OCI-LY7 (cell line): ENCODE data around the gene OR4F3. TPM values are rescaled to one million over a fixed set of nuclear protein-coding genes. Genes with fewer than 3 reads are reported as not detected.
"Not testable (repeated sequence)": the region's sequence is repeated elsewhere in the genome, so short reads cannot be mapped to it uniquely, and the experiment has no call there.

Experiments
- Bru-seq: library from RNA; stranded (reverse); fragments of 400-500 nt; gene quantifications from one replicate; lab custom pipeline; 2021; lab: Mats Ljungman, UMichigan
- BruChase-seq, 2 experiments: library from RNA; stranded (reverse); fragments of 400-500 nt; gene quantifications; one replicate each; lab custom pipeline; 2021; lab: Mats Ljungman, UMichigan
- BruUV-seq: library from RNA; stranded (reverse); fragments of 400-500 nt; replicated peaks from 2 replicates; lab custom pipeline; 2021; lab: Mats Ljungman, UMichigan
- CTCF ChIA-PET: fragments of 300-600 bp; sonication (Branson Sonifier 250); formaldehyde crosslinking; loops from one replicate; lab custom pipeline; 2022; ENCODE audit warnings: antibody characterized with exemption; ENCODE audit not compliant: unreplicated experiment; lab: Charles Lee
- POLR2A ChIA-PET: fragments of 300-600 bp; sonication (Branson Sonifier 250); formaldehyde crosslinking; loops from one replicate; lab custom pipeline; 2022; ENCODE audit warnings: antibody characterized with exemption; lab: Charles Lee
- DNase-seq: peaks from one replicate; pipeline ENCODE4 v3.0.0-alpha.2; 2015; ENCODE audit warnings: low spot score
- H2AFZ ChIP-seq: fragments of 200-600 bp; sonication (generic), shearing (Covaris generic); 2 replicates; pipeline ENCODE4 v1.6.1; 2014; ENCODE audit warnings: mild to moderate bottlenecking, antibody characterized with exemption, low read length, moderate library complexity
- H3K27ac ChIP-seq: fragments of 200-600 bp; sonication (generic); 2 replicates; pipeline ENCODE4 v1.5.1; 2014; ENCODE audit warnings: mixed run types, low read depth, mild to moderate bottlenecking, moderate library complexity, low read length, inconsistent platforms; ENCODE audit not compliant: poor library complexity, severe bottlenecking
- H3K36me3 ChIP-seq: fragments of 200-600 bp; sonication (generic); 2 replicates; pipeline ENCODE4 v1.6.1; 2014; ENCODE audit warnings: mild to moderate bottlenecking, antibody characterized with exemption, low read length, moderate library complexity, mixed read lengths; ENCODE audit not compliant: insufficient read depth
- H3K4me1 ChIP-seq: fragments of 200-600 bp; sonication (generic); 2 replicates; pipeline ENCODE4 v1.5.1; 2014; ENCODE audit warnings: mild to moderate bottlenecking, low read length; ENCODE audit not compliant: insufficient read depth, poor library complexity, severe bottlenecking
- H3K4me2 ChIP-seq: fragments of 200-600 bp; sonication (generic); 2 replicates; pipeline ENCODE4 v1.6.1; 2014; ENCODE audit warnings: mild to moderate bottlenecking, low read length
- H3K4me3 ChIP-seq: fragments of 200-600 bp; sonication (generic); 2 replicates; pipeline ENCODE4 v1.5.1; 2014; ENCODE audit warnings: mild to moderate bottlenecking, low read depth, low read length; ENCODE audit not compliant: poor library complexity, severe bottlenecking
- H3K79me2 ChIP-seq: fragments of 200-600 bp; sonication (generic); 2 replicates; pipeline ENCODE4 v1.6.1; 2016; ENCODE audit warnings: low read depth, mild to moderate bottlenecking, low read length, moderate library complexity, mixed read lengths; ENCODE audit not compliant: insufficient read depth
- H3K9me2 ChIP-seq: fragments of 200-600 bp; sonication (generic); 2 replicates; pipeline ENCODE4 v1.6.1; 2016; ENCODE audit warnings: mild to moderate bottlenecking, low read length, mixed read lengths; ENCODE audit not compliant: insufficient read depth
- H3K9me3 ChIP-seq: fragments of 200-600 bp; sonication (generic); 2 replicates; pipeline ENCODE4 v1.6.1; 2014; ENCODE audit warnings: mild to moderate bottlenecking, mixed run types, low read length, mixed read lengths
- H4K20me1 ChIP-seq: fragments of 200-600 bp; sonication (generic); 2 replicates; pipeline ENCODE4 v1.6.1; 2014; ENCODE audit warnings: mild to moderate bottlenecking, antibody characterized with exemption, low read length, moderate library complexity, mixed read lengths; ENCODE audit not compliant: insufficient read depth
- intact Hi-C: fragments of 100-400 bp; cut with micrococcal nuclease; formaldehyde crosslinking; loops from one replicate; pipeline ENCODE4 v1.10.0; 2022; ENCODE audit not compliant: unreplicated experiment
- long read RNA-seq: library from polyadenylated mRNA; stranded (forward); transcript quantifications from one replicate; pipeline ENCODE4 v2.0.0, GENCODE V29; 2022
- total RNA-seq, 2 experiments: library from RNA; depleted of rRNA in 1 of 2; stranded (reverse); fragments of >200 nt in 1 of 2; shearing (Covaris generic) in 1 of 2; gene quantifications; 2 replicates each; pipeline ENCODE4 v1.2.3, GENCODE V29; 2014 to 2022

OR4F3 gene
- 0.15 TPM in 1 of 2 replicates, not detected in the other for total RNA-seq (2014; rRNA removed; shearing (Covaris generic))
- total RNA-seq (2022) = not detected in 2 replicates
- Bru-seq, nascent RNA = not detected
- not detected for BruChase-seq, experiment 1, labeled RNA remaining after a 6-hour chase
- not detected for BruChase-seq, experiment 2, labeled RNA remaining after a 2-hour chase
- long read RNA-seq = 0 reads

- intact Hi-C loops, H3K79me2 ChIP-seq, H3K36me3 ChIP-seq, BruUV-seq, H3K4me2 ChIP-seq, POLR2A ChIA-PET, H3K9me2 ChIP-seq, H3K4me1 ChIP-seq, DNase-seq, H3K9me3 ChIP-seq, H2AFZ ChIP-seq, H4K20me1 ChIP-seq, CTCF ChIA-PET, H3K4me3 ChIP-seq, H3K27ac ChIP-seq: not testable (repeated sequence)
Observed at GRCh38 chr5:181366968-181367367, at the start of gene OR4F3. Gene OR4F3, plus strand, starts transcription at chr5:181367268.

Other genes with a start within 250 kb of the OR4F3 start
- not detected in 2 replicates for gene OR2V1, start 236.1 kb upstream of the OR4F3 start, total RNA-seq (2014; rRNA removed; shearing (Covaris generic))
- gene OR2V1, start 236.1 kb upstream of the OR4F3 start, total RNA-seq (2022) = not detected in 2 replicates
- 0.06 and 0.23 TPM in 2 replicates for gene OR2V2, start 219.7 kb upstream of the OR4F3 start, total RNA-seq (2014; rRNA removed; shearing (Covaris generic))
- gene OR2V2, start 219.7 kb upstream of the OR4F3 start, total RNA-seq (2022) = not detected in 2 replicates
- 0.22 and 0.44 TPM in 2 replicates for gene TRIM7, start 162.1 kb upstream of the OR4F3 start, total RNA-seq (2014; rRNA removed; shearing (Covaris generic))
- gene TRIM7, start 162.1 kb upstream of the OR4F3 start, total RNA-seq (2022) = 1.8 and 2.2 TPM in 2 replicates
- 30.2 and 30.4 TPM in 2 replicates for gene TRIM41, start 144.0 kb upstream of the OR4F3 start, total RNA-seq (2014; rRNA removed; shearing (Covaris generic))
- 68.2 and 73.4 TPM in 2 replicates for gene TRIM41, start 144.0 kb upstream of the OR4F3 start, total RNA-seq (2022)
- 4,583 and 5,614 TPM in 2 replicates for gene RACK1, start 123.4 kb upstream of the OR4F3 start, total RNA-seq (2014; rRNA removed; shearing (Covaris generic))
- gene RACK1, start 123.4 kb upstream of the OR4F3 start, total RNA-seq (2022) = 2,077 and 2,357 TPM in 2 replicates
- 16.1 and 25.1 TPM in 2 replicates for gene TRIM52, start 106.1 kb upstream of the OR4F3 start, total RNA-seq (2014; rRNA removed; shearing (Covaris generic))
- gene TRIM52, start 106.1 kb upstream of the OR4F3 start, total RNA-seq (2022) = 33.5 and 34.5 TPM in 2 replicates